ENCODE results near the gene DNAH8. TPM values are rescaled to one million over a fixed set of nuclear protein-coding genes. Genes with fewer than 3 reads are reported as not detected.

The DNAH8 gene
- total RNA-seq, 1 donor from 2014 or later, result 0.32 TPM

DNA sequence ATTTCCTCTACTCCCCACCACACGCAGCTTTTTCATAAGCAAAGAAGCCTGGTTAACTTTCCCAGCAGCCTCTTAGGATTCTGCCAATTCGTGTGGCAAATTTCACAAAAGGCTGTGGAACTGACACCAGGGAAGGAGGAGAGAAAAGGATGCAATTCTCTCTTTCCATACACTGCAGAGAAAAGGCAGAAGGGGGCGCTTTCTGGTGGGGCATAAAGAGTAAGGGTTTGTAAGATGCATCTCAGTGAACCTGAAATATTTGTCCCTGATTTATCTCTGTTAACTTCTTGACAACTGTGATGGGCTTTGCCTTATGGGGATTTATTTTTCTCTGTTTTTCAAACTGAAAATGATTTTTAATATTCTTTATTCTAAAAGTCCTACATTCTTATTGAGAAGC is 288.0 kb downstream of the DNAH8 start:
- intact Hi-C loops (cut with micrococcal nuclease), result no loop called here

GRCh38 chr6:39003492-39003891 is 288.4 kb downstream of the DNAH8 start:
- intact Hi-C loops (cut with micrococcal nuclease), result no loop called here

GRCh38 chr6:39004801-39005200 is 289.7 kb downstream of the DNAH8 start:
- intact Hi-C loops (cut with micrococcal nuclease), result no loop called here

- intact Hi-C loops (cut with micrococcal nuclease), result no loop called here
These were observed 290.7 kb downstream of the DNAH8 start for GRCh38 chr6:39005774-39006173.

DNA sequence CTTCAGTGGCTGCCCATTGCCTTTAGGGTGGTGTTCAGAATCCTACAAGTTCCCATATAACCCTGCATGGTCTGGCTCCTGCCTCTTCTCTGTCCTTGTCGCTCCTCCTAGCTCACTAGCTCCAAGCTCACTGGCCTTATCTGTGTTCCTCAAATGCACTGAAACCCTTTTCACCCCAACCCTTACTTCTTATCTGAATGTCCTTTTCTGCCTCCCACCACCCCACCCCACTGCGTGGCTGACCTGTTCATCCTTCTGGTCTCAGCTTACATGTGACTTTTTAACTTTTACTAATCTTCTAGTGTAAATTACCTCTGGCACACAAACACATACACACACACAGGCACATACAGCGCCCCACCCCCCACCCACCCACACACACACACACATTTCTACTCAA is 292.5 kb downstream of the DNAH8 start:
- intact Hi-C loops (cut with micrococcal nuclease), result no loop called here

- intact Hi-C loops (cut with micrococcal nuclease), result no loop called here
These were observed 293.6 kb downstream of the DNAH8 start for GRCh38 chr6:39008737-39009136.

DNA sequence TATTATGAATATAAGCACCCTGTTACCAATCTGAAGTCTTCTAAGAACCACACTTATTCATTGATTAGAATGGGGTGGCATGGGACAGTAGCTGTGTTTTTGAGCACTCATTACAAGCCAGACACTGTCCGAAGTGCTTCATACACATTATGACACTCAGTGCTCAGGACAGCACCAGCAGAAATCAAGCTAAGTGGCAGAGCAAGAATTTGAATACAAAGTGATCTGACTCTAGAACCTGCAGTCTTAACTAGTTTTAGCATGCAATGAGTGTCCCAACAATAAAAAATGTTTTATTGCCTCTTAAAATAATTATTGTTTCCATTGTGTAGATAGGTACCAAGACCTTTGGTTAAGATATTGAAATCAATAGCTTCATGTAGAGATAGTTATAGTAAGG is 294.4 kb downstream of the DNAH8 start:
- intact Hi-C loops (cut with micrococcal nuclease), result no loop called here

GRCh38 chr6:39016839-39017546 is 301.9 kb downstream of the DNAH8 start:
- intact Hi-C loops (cut with micrococcal nuclease), result no loop called here

DNA sequence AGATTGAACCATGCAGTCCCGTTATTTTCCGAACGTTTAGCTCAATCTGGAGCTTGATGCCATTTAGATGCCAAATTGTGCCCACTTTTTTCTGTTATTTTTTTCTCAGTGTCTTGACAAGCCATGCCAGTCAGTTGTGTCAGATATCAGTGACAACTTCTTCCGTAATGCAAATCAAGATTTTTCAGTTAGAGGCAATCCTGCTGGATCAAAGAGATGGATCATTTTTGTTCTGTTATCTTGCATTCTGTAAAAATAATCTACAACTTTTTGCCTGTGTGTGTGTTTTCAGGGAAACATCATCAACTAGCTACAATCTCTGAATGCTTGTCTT is 302.4 kb downstream of the DNAH8 start:
- intact Hi-C loops (cut with micrococcal nuclease), result no loop called here

DNA sequence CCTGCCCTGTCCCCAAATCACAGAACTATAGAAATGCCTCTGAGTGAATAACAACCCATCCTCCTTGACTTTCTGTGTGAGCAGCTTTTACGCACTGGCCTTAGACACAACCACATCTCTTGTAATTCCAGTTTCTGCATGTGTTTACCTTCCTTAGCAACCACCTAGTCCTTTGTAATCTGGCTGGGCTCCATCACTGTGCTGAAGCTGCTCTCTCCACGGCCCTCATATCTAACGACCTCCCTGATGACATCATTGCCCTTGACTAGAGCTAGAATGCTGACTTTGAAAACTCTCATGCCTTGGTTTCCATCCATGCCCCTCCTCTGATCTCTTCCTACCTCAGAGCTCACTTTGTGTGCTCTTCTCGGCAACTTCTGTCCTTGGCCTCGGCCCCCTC is 303.0 kb downstream of the DNAH8 start:
- intact Hi-C loops (cut with micrococcal nuclease), result no loop called here

DNA sequence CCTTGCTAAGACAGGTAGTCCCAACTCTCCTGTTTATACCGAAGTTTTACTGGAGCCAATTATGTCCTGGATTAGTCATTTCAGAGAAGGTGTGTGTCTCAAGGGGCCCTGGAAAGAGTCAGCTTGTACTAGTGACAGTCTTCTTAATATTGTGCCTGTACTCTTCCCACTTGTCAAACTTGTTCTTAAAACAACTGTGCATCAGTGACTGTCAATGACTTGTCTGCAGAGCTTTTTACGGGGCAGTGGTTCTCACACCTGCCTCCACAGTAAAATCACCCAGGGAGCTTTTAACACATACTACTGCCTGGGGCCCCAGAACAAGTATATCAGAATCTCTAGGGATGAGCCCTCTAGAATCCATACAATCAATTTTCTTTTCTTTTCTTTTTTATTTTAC is 305.0 kb downstream of the DNAH8 start:
- intact Hi-C loops (cut with micrococcal nuclease), result no loop called here

DNA sequence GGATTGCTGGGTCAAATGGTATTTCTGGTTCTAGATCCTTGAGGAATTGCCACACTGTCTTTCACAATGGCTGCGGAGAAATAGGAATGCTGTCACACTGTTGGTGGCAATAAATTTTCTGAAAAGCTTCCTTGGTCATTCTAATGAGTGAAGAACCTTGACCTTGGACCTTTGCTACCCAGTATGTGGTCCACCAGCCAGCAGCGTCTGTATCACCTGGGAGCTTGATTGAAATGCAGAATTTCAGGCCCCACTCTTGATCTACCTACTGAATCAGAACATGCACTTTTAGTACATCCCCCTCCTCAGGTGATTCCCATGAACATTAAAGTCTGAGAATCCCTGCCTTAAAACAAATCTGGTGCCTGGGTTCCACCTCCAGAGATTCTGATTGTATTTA is 305.9 kb downstream of the DNAH8 start:
- intact Hi-C loops (cut with micrococcal nuclease), result no loop called here

DNA sequence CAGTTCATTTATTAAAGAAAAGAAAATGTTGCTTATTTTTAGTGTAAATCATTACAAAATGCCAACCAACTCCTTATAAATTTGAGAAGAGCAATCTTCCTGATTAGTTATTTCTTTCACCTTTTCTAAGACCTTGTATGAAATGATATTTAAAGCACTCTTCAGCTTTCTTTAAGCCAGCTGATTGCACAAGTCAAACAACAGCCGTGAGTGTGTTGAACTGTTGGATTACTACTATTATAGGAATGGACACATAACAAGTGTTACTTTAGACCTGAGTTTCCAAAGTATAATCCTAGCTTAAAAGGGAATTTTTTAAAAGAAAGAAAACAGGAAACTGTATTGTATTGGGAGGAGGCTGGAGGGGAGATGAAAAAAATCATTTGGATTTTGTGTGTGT is 306.7 kb downstream of the DNAH8 start:
- intact Hi-C loops (cut with micrococcal nuclease), result no loop called here

DNA sequence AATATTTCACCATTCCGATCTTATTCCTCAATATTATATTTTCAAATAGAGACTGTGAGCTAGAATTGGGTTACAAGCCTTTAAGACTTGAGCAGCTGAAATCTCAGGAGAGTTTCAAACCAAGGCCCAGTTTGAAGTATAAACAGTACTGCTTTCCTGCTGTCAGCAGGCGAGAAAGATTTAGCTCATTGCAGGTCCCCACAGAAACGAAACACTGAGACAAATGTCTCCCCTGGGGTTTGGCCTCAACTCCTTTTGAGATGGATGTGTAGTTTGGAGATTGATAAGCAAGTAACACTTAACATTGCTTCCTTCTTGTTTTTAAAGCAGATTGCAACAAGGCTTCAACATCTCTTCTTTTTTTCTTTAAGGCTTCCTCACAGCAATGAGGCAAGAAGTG is 311.1 kb downstream of the DNAH8 start:
- intact Hi-C loops (cut with micrococcal nuclease), result no loop called here

- intact Hi-C loops (cut with micrococcal nuclease), result no loop called here
These were observed 314.3 kb downstream of the DNAH8 start for GRCh38 chr6:39029156-39030011.

- intact Hi-C loops (cut with micrococcal nuclease), result no loop called here
These were observed 320.6 kb downstream of the DNAH8 start for GRCh38 chr6:39035681-39036080.

GRCh38 chr6:39037082-39037508 is 322.0 kb downstream of the DNAH8 start:
- intact Hi-C loops (cut with micrococcal nuclease), result no loop called here

DNA sequence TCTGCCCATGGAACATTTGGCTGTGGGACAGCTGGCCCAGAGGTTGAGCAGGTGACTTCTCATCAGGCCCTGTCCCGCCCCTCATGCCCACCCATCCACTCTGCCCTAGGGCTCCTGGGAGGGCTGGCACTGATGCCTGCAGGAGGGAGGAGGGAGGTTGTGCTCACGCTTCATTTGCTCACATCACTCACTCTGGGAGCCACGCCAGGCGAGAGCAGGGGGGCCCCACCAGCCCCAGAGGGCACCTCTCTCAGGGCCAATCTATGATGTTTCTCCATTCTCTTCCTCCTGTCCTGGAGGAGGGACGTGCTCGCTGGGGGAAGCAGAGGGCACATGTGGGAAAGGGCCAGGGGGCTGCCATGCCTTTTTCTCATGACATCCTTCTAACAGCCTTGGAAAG is 322.6 kb downstream of the DNAH8 start:
- intact Hi-C loops (cut with micrococcal nuclease), result no loop called here

GRCh38 chr6:39040080-39040673 is 325.1 kb downstream of the DNAH8 start:
- intact Hi-C loops (cut with micrococcal nuclease), result no loop called here

DNA sequence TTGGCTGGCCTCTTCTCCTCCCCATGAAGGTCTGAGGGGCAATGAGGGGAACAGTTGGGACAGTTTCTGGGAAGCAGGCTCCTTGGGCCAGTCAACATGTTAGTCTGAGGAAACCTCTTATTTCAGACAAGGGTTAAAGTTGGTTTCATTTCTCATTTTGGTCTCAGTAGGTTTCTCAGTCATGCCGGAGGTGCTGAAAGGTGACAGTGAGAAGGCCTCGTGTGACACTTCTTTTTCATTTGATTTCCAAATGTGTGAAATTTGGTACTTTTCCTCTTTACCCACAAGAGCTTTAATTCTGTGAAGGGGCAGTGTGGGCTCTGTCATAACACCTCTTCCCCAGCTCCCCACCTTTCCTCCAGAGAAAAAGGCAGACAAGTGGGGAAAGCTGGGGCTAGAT is 326.0 kb downstream of the DNAH8 start:
- intact Hi-C loops (cut with micrococcal nuclease), result no loop called here

GRCh38 chr6:39043776-39044175 is 328.7 kb downstream of the DNAH8 start:
- intact Hi-C loops (cut with micrococcal nuclease), result no loop called here

DNA sequence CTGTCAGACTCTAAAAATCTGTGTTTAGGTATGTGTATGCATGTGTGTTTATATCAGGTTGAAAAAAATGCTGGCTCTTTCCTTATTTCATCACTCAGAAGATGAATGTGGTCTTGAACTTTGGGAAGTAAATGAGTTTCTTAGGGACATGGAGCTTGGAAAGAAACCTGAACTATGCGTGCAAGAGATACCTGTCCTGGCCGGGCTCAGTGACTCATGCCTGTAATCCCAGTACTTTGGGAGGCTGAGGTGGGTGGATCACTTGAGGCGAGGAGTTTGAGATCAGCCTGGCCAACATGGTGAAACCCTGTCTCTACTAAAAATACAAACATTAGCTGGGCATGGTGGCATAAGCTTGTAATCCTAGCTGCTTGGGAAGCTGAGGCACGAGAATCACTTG is 329.1 kb downstream of the DNAH8 start:
- intact Hi-C loops (cut with micrococcal nuclease), result no loop called here

Data from T-helper 2 cell treated with Interferon-gamma antibody and Interleukin-4, amounts not matched to agents 100 ng/mL and 5 ng/mL, for 36 hours (primary cell).